HCT116 (cell line): ENCODE data around the gene SNAI1. TPM values are rescaled to one million over a fixed set of nuclear protein-coding genes. Genes with fewer than 3 reads are reported as not detected.
"Not testable (repeated sequence)": the region's sequence is repeated elsewhere in the genome, so short reads cannot be mapped to it uniquely, and the experiment has no call there.

Experiments used
- ATAC-seq: fragments of 200-7000 bp; cut with Tn5 transposase; 2 replicates; pipeline ENCODE4 v1.9.1; 2020; ENCODE audit warnings: mild to moderate bottlenecking, moderate library complexity
- BruUV-seq: library from RNA; stranded (reverse); fragments of 400-500 nt; replicated peaks from 2 replicates; lab custom pipeline; 2021; lab: Mats Ljungman, UMichigan
- CTCF ChIA-PET: fragments of 300-600 bp; sonication (Branson Sonifier 250); formaldehyde crosslinking; loops from one replicate; lab custom pipeline; 2021; ENCODE audit warnings: antibody characterized with exemption; lab: Charles Lee
- POLR2A ChIA-PET: fragments of 300-600, 350-600 bp; sonication (Branson Sonifier 250); formaldehyde crosslinking; loops from one replicate; lab custom pipeline; 2021; ENCODE audit warnings: antibody characterized with exemption; lab: Charles Lee
- RAD21 ChIA-PET, 2 experiments: fragments of 300-600 bp; sonication (Branson Sonifier 250); formaldehyde crosslinking; loops; one replicate each; lab custom pipeline; 2023; ENCODE audit warnings: low total read pairs in 2 of 2; ENCODE audit not compliant: uncharacterized antibody in 2 of 2, unreplicated experiment in 2 of 2, low non-redundant PET in 1 of 2; lab: Charles Lee
- DNase-seq: peaks from one replicate; pipeline ENCODE4 v3.0.0-alpha.2; 2010; ENCODE audit warnings: low read depth, low spot score
- H2AFZ ChIP-seq: fragments of 200-600 bp; shearing (Covaris generic), sonication (generic); 2 replicates; pipeline ENCODE4 v1.6.1; 2017; ENCODE audit warnings: low read depth, mixed run types, mixed read lengths, antibody characterized with exemption, low read length; ENCODE audit not compliant: poor library complexity, severe bottlenecking
- H3K27ac ChIP-seq: 2 replicates; pipeline ENCODE4 v1.5.1; 2012; ENCODE audit warnings: low read depth, low read length
- H3K27me3 ChIP-seq: fragments of 200-600 bp; sonication (generic); 2 replicates; pipeline ENCODE4 v1.6.1; 2016; ENCODE audit warnings: mixed run types, low read length, mixed read lengths; ENCODE audit not compliant: insufficient read depth
- H3K36me3 ChIP-seq, 2 experiments: fragments of 200-500 bp in 1 of 2; fragments of 200-600 bp in 1 of 2; sonication (Bioruptor generic) in 1 of 2; sonication (generic) in 1 of 2; 2 replicates each; pipeline versions ENCODE4 v1.5.1 to v1.6.1; 2014 to 2016; ENCODE audit warnings: low read length in 2 of 2, inconsistent platforms in 1 of 2, mixed read lengths in 1 of 2, mixed run types in 1 of 2; ENCODE audit not compliant: insufficient read depth in 2 of 2, control insufficient read depth in 1 of 2
- H3K4me1 ChIP-seq, 2 experiments: fragments of 200-600 bp in 1 of 2; sonication (generic) in 1 of 2; 2 replicates each; pipeline versions ENCODE4 v1.5.1 to v1.6.1; 2012 to 2017; ENCODE audit warnings: low read length in 2 of 2, inconsistent platforms in 1 of 2, mild to moderate bottlenecking in 1 of 2, mixed read lengths in 1 of 2, mixed run types in 1 of 2, moderate library complexity in 1 of 2; ENCODE audit not compliant: insufficient read depth in 2 of 2, control insufficient read depth in 1 of 2
- H3K4me2 ChIP-seq: fragments of 200-600 bp; sonication (generic); 2 replicates; pipeline ENCODE4 v1.6.1; 2017; ENCODE audit warnings: mixed run types, low read length, mixed read lengths
- H3K4me3 ChIP-seq, 2 experiments: fragments of 200-600 bp in 1 of 2; sonication (generic) in 1 of 2; replicated peaks in 1 of 2; 2 replicates each; pipeline ENCODE4 v1.5.1; 2011 to 2016; ENCODE audit warnings: low read length in 2 of 2, control low read depth in 1 of 2, low read depth in 1 of 2, mild to moderate bottlenecking in 1 of 2, mixed read lengths in 1 of 2, mixed run types in 1 of 2
- H3K79me2 ChIP-seq: fragments of 200-600 bp; sonication (generic); 2 replicates; pipeline ENCODE4 v1.6.1; 2017; ENCODE audit warnings: mild to moderate bottlenecking, mixed run types, low read length, moderate library complexity, mixed read lengths; ENCODE audit not compliant: insufficient read depth
- H3K9ac ChIP-seq: fragments of 200-600 bp; sonication (generic); 2 replicates; pipeline ENCODE4 v1.6.1; 2016; ENCODE audit warnings: low read length, mixed read lengths
- H3K9me2 ChIP-seq: fragments of 200-600 bp; sonication (generic), shearing (Covaris generic); 2 replicates; pipeline ENCODE4 v1.6.1; 2017; ENCODE audit warnings: mixed run types, mild to moderate bottlenecking, moderate library complexity; ENCODE audit not compliant: insufficient read depth
- H3K9me3 ChIP-seq, 2 experiments: fragments of 200-500 bp in 1 of 2; fragments of 200-600 bp in 1 of 2; sonication (Bioruptor generic) in 1 of 2; sonication (generic) in 1 of 2; 2 replicates each; pipeline ENCODE4 v1.6.1; 2014 to 2017; ENCODE audit warnings: low read length in 2 of 2, mixed read lengths in 2 of 2, inconsistent platforms in 1 of 2, low read depth in 1 of 2, mild to moderate bottlenecking in 1 of 2, mixed run types in 1 of 2, moderate library complexity in 1 of 2; ENCODE audit not compliant: control insufficient read depth in 1 of 2, insufficient read depth in 1 of 2
- H4K20me1 ChIP-seq: fragments of 200-600 bp; sonication (generic), shearing (Covaris generic); 2 replicates; pipeline ENCODE4 v1.6.1; 2017; ENCODE audit warnings: mixed run types, mild to moderate bottlenecking, moderate library complexity; ENCODE audit not compliant: insufficient read depth
- EGR1 ChIP-seq: IDR thresholded peaks from 2 replicates; pipeline ENCODE4 v1.6.1; 2012; ENCODE audit warnings: low read depth
- ELF1 ChIP-seq: IDR thresholded peaks from 2 replicates; pipeline ENCODE4 v1.6.1; 2012; ENCODE audit warnings: low read depth, borderline replicate concordance
- EZH2 ChIP-seq: fragments of 200-600 bp; sonication (generic); IDR thresholded peaks from 2 replicates; pipeline ENCODE4 v1.6.1; 2017; ENCODE audit warnings: antibody characterized with exemption, mixed run types
- EZH2phosphoT487 ChIP-seq: fragments of 200-600 bp; IDR thresholded peaks from 2 replicates; pipeline ENCODE4 v1.6.1; 2018; ENCODE audit warnings: antibody characterized with exemption, borderline replicate concordance
- SIN3A ChIP-seq: IDR thresholded peaks from 2 replicates; pipeline ENCODE4 v1.6.1; 2012; ENCODE audit warnings: low read depth
- SP1 ChIP-seq: IDR thresholded peaks from 2 replicates; pipeline ENCODE4 v1.6.1; 2012; ENCODE audit warnings: low read depth
- SRF ChIP-seq: IDR thresholded peaks from 2 replicates; pipeline ENCODE4 v1.6.1; 2012; ENCODE audit warnings: low read depth
- YY1 ChIP-seq: IDR thresholded peaks from 2 replicates; pipeline ENCODE4 v1.6.1; 2011; ENCODE audit warnings: low read length, low read depth, moderate library complexity, mild to moderate bottlenecking; ENCODE audit not compliant: insufficient replicate concordance; ENCODE audit errors: extremely low read depth
- intact Hi-C: fragments of 100-400 bp; cut with micrococcal nuclease; formaldehyde crosslinking; loops from 2 replicates; pipeline ENCODE4 v1.10.0; 2022
- total RNA-seq: library from RNA; stranded (reverse); gene quantifications from one replicate; pipeline ENCODE4 v1.2.1, GENCODE V29; 2021; ENCODE audit not compliant: unreplicated experiment
- TF ChIP-seq, protein P1 (sequence below): IDR thresholded peaks from 2 replicates; pipeline ENCODE4 v1.6.1; 2012
- TF ChIP-seq, protein P2 (sequence below), 3 experiments: fragments of 200-600 bp in 1 of 3; sonication (generic) in 1 of 3; IDR thresholded peaks in 2 of 3; conservative IDR thresholded peaks in 1 of 3; 2 replicates each; pipeline ENCODE4 v1.5.1; 2012 to 2017; ENCODE audit warnings: low read depth in 2 of 3, low read length in 2 of 3, antibody characterized with exemption in 1 of 3, borderline replicate concordance in 1 of 3, control low read depth in 1 of 3, mild to moderate bottlenecking in 1 of 3, mixed read lengths in 1 of 3, mixed run types in 1 of 3, moderate library complexity in 1 of 3; ENCODE audit not compliant: insufficient read depth in 1 of 3
- TF ChIP-seq, protein P3 (sequence below): IDR thresholded peaks from 2 replicates; pipeline ENCODE4 v1.6.1; 2012; ENCODE audit warnings: low read depth

SNAI1 gene
- total RNA-seq, 1 experiment from 2014 or later: 13.4 TPM

DNA sequence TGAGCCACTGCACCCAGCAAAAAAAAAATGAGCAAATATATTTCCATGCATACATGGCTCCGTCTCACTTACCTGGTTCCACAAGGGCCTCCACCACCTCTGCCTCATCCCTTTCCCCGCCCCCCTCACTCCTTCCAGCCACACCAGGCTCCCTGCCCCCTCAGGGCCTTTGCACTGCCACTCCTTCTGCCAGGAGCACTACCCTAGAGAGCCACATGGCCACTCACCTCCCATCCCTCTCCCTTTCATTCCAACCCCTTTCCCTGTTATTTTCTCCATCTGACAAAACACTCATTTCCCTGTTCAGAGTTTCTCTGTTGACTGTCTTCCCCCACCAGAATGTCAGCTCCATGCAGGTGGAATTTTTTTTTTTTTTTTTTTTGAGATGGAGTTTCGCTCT, 12.8 kb downstream of the SNAI1 start (continued):
- TF ChIP-seq SIN3A (no peak), SRF (no peak)
- TF ChIP-seq, protein P1, sequence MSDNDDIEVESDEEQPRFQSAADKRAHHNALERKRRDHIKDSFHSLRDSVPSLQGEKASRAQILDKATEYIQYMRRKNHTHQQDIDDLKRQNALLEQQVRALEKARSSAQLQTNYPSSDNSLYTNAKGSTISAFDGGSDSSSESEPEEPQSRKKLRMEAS: no peak

DNA sequence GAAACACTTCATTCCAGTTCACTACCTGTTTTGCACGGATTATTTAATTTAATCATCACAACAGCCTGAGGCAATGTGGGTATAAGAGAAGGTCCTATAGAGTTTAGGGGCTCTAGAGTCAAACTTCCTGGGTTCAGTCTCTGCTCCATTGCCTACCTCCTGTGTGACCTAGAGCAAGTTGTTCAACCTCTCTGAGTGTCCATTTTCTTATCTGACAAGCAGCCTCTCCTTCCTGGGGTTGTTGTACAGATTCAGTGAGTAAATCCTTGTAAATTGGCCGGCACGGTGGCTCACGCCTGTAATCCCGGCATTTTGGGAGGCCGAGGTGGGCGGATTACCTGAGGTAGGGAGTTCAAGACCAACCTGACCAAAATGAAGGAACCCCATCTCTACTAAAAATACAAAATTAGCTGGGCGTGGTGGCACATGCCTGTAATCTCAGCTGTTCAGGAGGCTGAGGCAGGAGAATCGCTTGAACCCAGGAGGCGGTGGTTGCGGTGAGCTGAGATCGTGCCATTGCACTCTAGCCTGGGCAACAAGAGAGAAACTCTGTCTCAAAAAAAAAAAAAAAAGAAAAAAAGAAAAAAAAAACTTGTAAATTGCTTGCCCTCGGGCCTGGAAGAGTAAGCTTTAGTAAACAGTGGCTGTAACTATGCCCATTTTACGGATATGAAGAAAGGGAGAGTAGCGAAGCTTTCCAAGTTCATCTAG, 15.9 kb downstream of the SNAI1 start:
- H3K9me3 ChIP-seq, RAD21 ChIA-PET, H3K4me2 ChIP-seq, H3K36me3 ChIP-seq, intact Hi-C loops, BruUV-seq, H2AFZ ChIP-seq, DNase-seq, H3K79me2 ChIP-seq, H3K27ac ChIP-seq, H3K4me1 ChIP-seq, H3K9ac ChIP-seq, H3K4me3 ChIP-seq, H4K20me1 ChIP-seq, ATAC-seq, H3K9me2 ChIP-seq, H3K27me3 ChIP-seq: not testable (repeated sequence)
- CTCF ChIA-PET: interaction anchor here (1.4 kb wide), 1 partner anchor 73 kb away, joined by 3 read pairs; no protein-coding TSS in a partner anchor
- POLR2A ChIA-PET: interaction anchor here (0.8 kb wide), 1 partner anchor 10 kb away, joined by 3 read pairs; no protein-coding TSS in a partner anchor

DNA sequence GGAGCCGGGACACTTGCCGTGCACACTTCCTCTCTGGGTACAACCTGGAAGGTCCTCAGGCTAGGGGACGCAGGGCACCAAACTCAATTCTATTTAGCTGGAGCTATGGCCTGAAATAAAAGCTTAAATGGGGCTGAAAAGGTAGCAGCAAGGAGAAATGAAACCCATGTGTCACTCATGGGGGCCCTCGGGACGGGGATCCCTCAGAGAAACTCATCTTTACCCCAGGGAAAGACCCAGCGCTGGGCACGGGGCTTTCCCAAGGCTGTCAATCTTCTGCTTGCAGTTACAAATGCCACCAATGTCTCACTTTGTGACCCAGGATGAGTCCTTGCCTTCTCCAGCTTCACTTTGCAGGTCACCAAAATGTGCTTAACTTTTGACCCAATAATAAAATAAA, 16.5 kb downstream of the SNAI1 start:
- no peaks in the 10 kb centered on the region for H3K4me1 ChIP-seq
- no peak for DNase-seq
- CTCF ChIA-PET: interaction anchor here (1.4 to 1.5 kb wide), 2 partner anchors 20 to 72 kb away, joined by 3 to 5 read pairs; no protein-coding TSS in a partner anchor
- H3K9me3 ChIP-seq: no peaks in the 10 kb centered on the region
- no peaks in the 10 kb centered on the region for H3K79me2 ChIP-seq
- no peak overlapping the region for H2AFZ ChIP-seq
- H3K9me2 ChIP-seq: no peaks in the 10 kb centered on the region
- RAD21 ChIA-PET: no interaction called here
- no peaks in the 10 kb centered on the region for H4K20me1 ChIP-seq
- no TSS peak for BruUV-seq
- no peak overlapping the region for H3K4me2 ChIP-seq
- H3K27ac ChIP-seq: no peak overlapping the region
- H3K27me3 ChIP-seq: no peaks in the 10 kb centered on the region
- H3K9ac ChIP-seq: no peak overlapping the region
- H3K4me3 ChIP-seq: no peak overlapping the region
- POLR2A ChIA-PET: interaction anchor here (0.8 kb wide), 1 partner anchor 11 kb away, joined by 3 read pairs; no protein-coding TSS in a partner anchor
- no peaks in the 10 kb centered on the region for H3K36me3 ChIP-seq
- no peak for ATAC-seq
- intact Hi-C loops: no loop called here
- TF ChIP-seq, protein P2, sequence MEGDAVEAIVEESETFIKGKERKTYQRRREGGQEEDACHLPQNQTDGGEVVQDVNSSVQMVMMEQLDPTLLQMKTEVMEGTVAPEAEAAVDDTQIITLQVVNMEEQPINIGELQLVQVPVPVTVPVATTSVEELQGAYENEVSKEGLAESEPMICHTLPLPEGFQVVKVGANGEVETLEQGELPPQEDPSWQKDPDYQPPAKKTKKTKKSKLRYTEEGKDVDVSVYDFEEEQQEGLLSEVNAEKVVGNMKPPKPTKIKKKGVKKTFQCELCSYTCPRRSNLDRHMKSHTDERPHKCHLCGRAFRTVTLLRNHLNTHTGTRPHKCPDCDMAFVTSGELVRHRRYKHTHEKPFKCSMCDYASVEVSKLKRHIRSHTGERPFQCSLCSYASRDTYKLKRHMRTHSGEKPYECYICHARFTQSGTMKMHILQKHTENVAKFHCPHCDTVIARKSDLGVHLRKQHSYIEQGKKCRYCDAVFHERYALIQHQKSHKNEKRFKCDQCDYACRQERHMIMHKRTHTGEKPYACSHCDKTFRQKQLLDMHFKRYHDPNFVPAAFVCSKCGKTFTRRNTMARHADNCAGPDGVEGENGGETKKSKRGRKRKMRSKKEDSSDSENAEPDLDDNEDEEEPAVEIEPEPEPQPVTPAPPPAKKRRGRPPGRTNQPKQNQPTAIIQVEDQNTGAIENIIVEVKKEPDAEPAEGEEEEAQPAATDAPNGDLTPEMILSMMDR (IDR thresholded peaks at IDR 0.05 in 2 of 3, conservative IDR thresholded peaks at IDR 0.05 in 1 of 3; ENCODE audit: borderline replicate concordance in 1 of 3, insufficient read depth in 1 of 3, low read depth in 2 of 3, low read length in 2 of 3): no peak
- TF ChIP-seq EZH2phosphoT487 (no peak), EGR1 (no peak), ELF1 (no peak), SP1 (no peak), YY1 (no peak), EZH2 (no peak)
- TF ChIP-seq, protein P1: no peak
- TF ChIP-seq, protein P3, sequence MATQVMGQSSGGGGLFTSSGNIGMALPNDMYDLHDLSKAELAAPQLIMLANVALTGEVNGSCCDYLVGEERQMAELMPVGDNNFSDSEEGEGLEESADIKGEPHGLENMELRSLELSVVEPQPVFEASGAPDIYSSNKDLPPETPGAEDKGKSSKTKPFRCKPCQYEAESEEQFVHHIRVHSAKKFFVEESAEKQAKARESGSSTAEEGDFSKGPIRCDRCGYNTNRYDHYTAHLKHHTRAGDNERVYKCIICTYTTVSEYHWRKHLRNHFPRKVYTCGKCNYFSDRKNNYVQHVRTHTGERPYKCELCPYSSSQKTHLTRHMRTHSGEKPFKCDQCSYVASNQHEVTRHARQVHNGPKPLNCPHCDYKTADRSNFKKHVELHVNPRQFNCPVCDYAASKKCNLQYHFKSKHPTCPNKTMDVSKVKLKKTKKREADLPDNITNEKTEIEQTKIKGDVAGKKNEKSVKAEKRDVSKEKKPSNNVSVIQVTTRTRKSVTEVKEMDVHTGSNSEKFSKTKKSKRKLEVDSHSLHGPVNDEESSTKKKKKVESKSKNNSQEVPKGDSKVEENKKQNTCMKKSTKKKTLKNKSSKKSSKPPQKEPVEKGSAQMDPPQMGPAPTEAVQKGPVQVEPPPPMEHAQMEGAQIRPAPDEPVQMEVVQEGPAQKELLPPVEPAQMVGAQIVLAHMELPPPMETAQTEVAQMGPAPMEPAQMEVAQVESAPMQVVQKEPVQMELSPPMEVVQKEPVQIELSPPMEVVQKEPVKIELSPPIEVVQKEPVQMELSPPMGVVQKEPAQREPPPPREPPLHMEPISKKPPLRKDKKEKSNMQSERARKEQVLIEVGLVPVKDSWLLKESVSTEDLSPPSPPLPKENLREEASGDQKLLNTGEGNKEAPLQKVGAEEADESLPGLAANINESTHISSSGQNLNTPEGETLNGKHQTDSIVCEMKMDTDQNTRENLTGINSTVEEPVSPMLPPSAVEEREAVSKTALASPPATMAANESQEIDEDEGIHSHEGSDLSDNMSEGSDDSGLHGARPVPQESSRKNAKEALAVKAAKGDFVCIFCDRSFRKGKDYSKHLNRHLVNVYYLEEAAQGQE: no peak
